Activated naive CD8-positive, alpha-beta T cell (primary cell): ENCODE results near the gene IL17A.
A peak's percentile ranks its signal among the peaks of the same experiment; 100 is the strongest.

Experiments
- H3K27ac Mint-ChIP-seq: one replicate; pipeline ENCODE4 v1.8.0; 2021; ENCODE audit warnings: mixed read lengths
- H3K27me3 Mint-ChIP-seq: one replicate; pipeline ENCODE4 v1.8.0; 2021; ENCODE audit warnings: mixed read lengths
- H3K36me3 Mint-ChIP-seq: one replicate; pipeline ENCODE4 v1.8.0; 2021; ENCODE audit warnings: mixed read lengths
- H3K4me1 Mint-ChIP-seq: one replicate; pipeline ENCODE4 v1.8.0; 2021; ENCODE audit warnings: low read depth, mixed read lengths
- H3K4me3 Mint-ChIP-seq: one replicate; pipeline ENCODE4 v1.8.0; 2021; ENCODE audit warnings: mild to moderate bottlenecking, mixed read lengths
- H3K9me3 Mint-ChIP-seq: one replicate; pipeline ENCODE4 v1.8.0; 2021; ENCODE audit warnings: low read depth, mixed read lengths

IL17A gene

GRCh38 chr6:52186075-52186474 lies at the start of gene IL17A:
IL17A (plus strand) TSS chr6:52186375; CDS start chr6:52186432, 57 bp downstream.
- Mint-ChIP-seq H3K9me3 (no peaks in the 10 kb centered on the region), H3K4me3 (no peak within 1 kb of the TSS), H3K27me3 (peaks cover 16% of the 10 kb centered on the region), H3K4me1 (no peaks in the 10 kb centered on the region), H3K27ac (no peak within 1 kb of the TSS), H3K36me3 (no peaks in the 10 kb centered on the region)

GRCh38 chr6:52136934-52137467 lies 49.2 kb upstream of the IL17A start:
- H3K4me1 Mint-ChIP-seq: no peaks in the 10 kb centered on the region
- H3K27me3 Mint-ChIP-seq: peaks cover 3% of the 10 kb centered on the region
- H3K9me3 Mint-ChIP-seq: no peaks in the 10 kb centered on the region
- H3K36me3 Mint-ChIP-seq: no peaks in the 10 kb centered on the region
- no peak overlapping the region for H3K4me3 Mint-ChIP-seq
- no peak overlapping the region for H3K27ac Mint-ChIP-seq

GRCh38 chr6:52138284-52138683 lies 47.9 kb upstream of the IL17A start:
- Mint-ChIP-seq H3K36me3 (no peaks in the 10 kb centered on the region), H3K27me3 (peaks cover 3% of the 10 kb centered on the region), H3K4me3 (no peak overlapping the region), H3K9me3 (no peaks in the 10 kb centered on the region), H3K4me1 (no peaks in the 10 kb centered on the region), H3K27ac (no peak overlapping the region)

GRCh38 chr6:52139985-52140680 lies 46.0 kb upstream of the IL17A start:
- Mint-ChIP-seq H3K4me1 (no peaks in the 10 kb centered on the region), H3K36me3 (no peaks in the 10 kb centered on the region), H3K27me3 (peaks cover 9% of the 10 kb centered on the region), H3K4me3 (no peak overlapping the region), H3K9me3 (no peaks in the 10 kb centered on the region), H3K27ac (no peak overlapping the region)

- no peaks in the 10 kb centered on the region for H3K9me3 Mint-ChIP-seq
These were observed 44.6 kb upstream of the IL17A start for GRCh38 chr6:52141596-52141995.

GRCh38 chr6:52142556-52142955 lies 43.6 kb upstream of the IL17A start:
- H3K27me3 Mint-ChIP-seq: peaks cover 11% of the 10 kb centered on the region
- H3K27ac Mint-ChIP-seq: no peak overlapping the region
- H3K4me1 Mint-ChIP-seq: no peaks in the 10 kb centered on the region
- H3K36me3 Mint-ChIP-seq: no peaks in the 10 kb centered on the region
- no peak overlapping the region for H3K4me3 Mint-ChIP-seq
- no peaks in the 10 kb centered on the region for H3K9me3 Mint-ChIP-seq

More at GRCh38 chr6:52141596-52141995, 44.6 kb upstream of the IL17A start:
- Mint-ChIP-seq H3K4me1 (no peaks in the 10 kb centered on the region), H3K27me3 (peaks cover 9% of the 10 kb centered on the region), H3K36me3 (no peaks in the 10 kb centered on the region), H3K27ac (peak overlapping the region; percentile 52), H3K4me3 (no peak overlapping the region)

- no peaks in the 10 kb centered on the region for H3K36me3 Mint-ChIP-seq
- no peak overlapping the region for H3K4me3 Mint-ChIP-seq
- H3K27ac Mint-ChIP-seq: no peak overlapping the region
- no peaks in the 10 kb centered on the region for H3K9me3 Mint-ChIP-seq
- H3K27me3 Mint-ChIP-seq: peaks cover 11% of the 10 kb centered on the region
- H3K4me1 Mint-ChIP-seq: no peaks in the 10 kb centered on the region
These were observed 42.6 kb upstream of the IL17A start for GRCh38 chr6:52143551-52143950.

- no peaks in the 10 kb centered on the region for H3K36me3 Mint-ChIP-seq
- H3K27ac Mint-ChIP-seq: no peak overlapping the region
- H3K4me3 Mint-ChIP-seq: no peak overlapping the region
- H3K27me3 Mint-ChIP-seq: peaks cover 10% of the 10 kb centered on the region
- no peaks in the 10 kb centered on the region for H3K9me3 Mint-ChIP-seq
- no peaks in the 10 kb centered on the region for H3K4me1 Mint-ChIP-seq
These were observed 41.7 kb upstream of the IL17A start for GRCh38 chr6:52144196-52145076.

GRCh38 chr6:52146851-52147445 lies 39.2 kb upstream of the IL17A start:
- Mint-ChIP-seq H3K27ac (no peak overlapping the region), H3K36me3 (no peaks in the 10 kb centered on the region), H3K27me3 (peaks cover 9% of the 10 kb centered on the region), H3K4me3 (no peak overlapping the region), H3K4me1 (no peaks in the 10 kb centered on the region), H3K9me3 (no peaks in the 10 kb centered on the region)

- Mint-ChIP-seq H3K36me3 (no peaks in the 10 kb centered on the region), H3K9me3 (no peaks in the 10 kb centered on the region), H3K27ac (no peak overlapping the region), H3K4me1 (no peaks in the 10 kb centered on the region), H3K27me3 (peaks cover 9% of the 10 kb centered on the region), H3K4me3 (no peak overlapping the region)
These were observed 37.1 kb upstream of the IL17A start for GRCh38 chr6:52149076-52149475.

GRCh38 chr6:52149949-52150348 lies 36.2 kb upstream of the IL17A start:
- no peaks in the 10 kb centered on the region for H3K9me3 Mint-ChIP-seq
- H3K36me3 Mint-ChIP-seq: no peaks in the 10 kb centered on the region
- no peaks in the 10 kb centered on the region for H3K4me1 Mint-ChIP-seq
- H3K27ac Mint-ChIP-seq: no peak overlapping the region
- no peak overlapping the region for H3K4me3 Mint-ChIP-seq
- peaks cover 4% of the 10 kb centered on the region for H3K27me3 Mint-ChIP-seq

GRCh38 chr6:52152070-52152423 lies 34.1 kb upstream of the IL17A start:
- Mint-ChIP-seq H3K36me3 (no peaks in the 10 kb centered on the region), H3K27ac (no peak overlapping the region), H3K4me3 (no peak overlapping the region), H3K27me3 (peaks cover 2% of the 10 kb centered on the region), H3K4me1 (peaks cover 13% of the 10 kb centered on the region), H3K9me3 (no peaks in the 10 kb centered on the region)

GRCh38 chr6:52152711-52153160 lies 33.4 kb upstream of the IL17A start:
- Mint-ChIP-seq H3K4me3 (no peak overlapping the region), H3K36me3 (no peaks in the 10 kb centered on the region), H3K27ac (no peak overlapping the region), H3K9me3 (no peaks in the 10 kb centered on the region), H3K27me3 (peaks cover 1% of the 10 kb centered on the region), H3K4me1 (peaks cover 19% of the 10 kb centered on the region)

- peaks cover 1% of the 10 kb centered on the region for H3K27me3 Mint-ChIP-seq
- H3K4me3 Mint-ChIP-seq: no peak overlapping the region
- no peaks in the 10 kb centered on the region for H3K36me3 Mint-ChIP-seq
- H3K27ac Mint-ChIP-seq: no peak overlapping the region
- H3K9me3 Mint-ChIP-seq: no peaks in the 10 kb centered on the region
- peaks cover 27% of the 10 kb centered on the region for H3K4me1 Mint-ChIP-seq
These were observed 31.8 kb upstream of the IL17A start for GRCh38 chr6:52154381-52154780.
